PC-3 (cell line): ENCODE results near the gene C5orf47.

ENCODE experiments used
- EZH2 ChIP-seq: fragments of 300-600 bp; sonication (generic); IDR thresholded peaks from one replicate; pipeline ENCODE4 v1.6.1; 2017; ENCODE audit warnings: antibody characterized with exemption, mild to moderate bottlenecking, low read length; ENCODE audit not compliant: unreplicated experiment
- EZH2phosphoT487 ChIP-seq: fragments of 300-600 bp; sonication (generic); IDR thresholded peaks from 2 replicates; pipeline ENCODE4 v1.6.1; 2018; ENCODE audit warnings: mild to moderate bottlenecking, antibody characterized with exemption, low read length, borderline replicate concordance
- TF ChIP-seq, protein P1 (sequence below): fragments of 300-600 bp; sonication (generic); conservative IDR thresholded peaks from 2 replicates; pipeline ENCODE4 v1.5.1; 2017; ENCODE audit warnings: antibody characterized with exemption, low read depth, mild to moderate bottlenecking, low read length

GRCh38 chr5:173984218-173984617, 4.8 kb upstream of the C5orf47 start:
- TF ChIP-seq, protein P1, sequence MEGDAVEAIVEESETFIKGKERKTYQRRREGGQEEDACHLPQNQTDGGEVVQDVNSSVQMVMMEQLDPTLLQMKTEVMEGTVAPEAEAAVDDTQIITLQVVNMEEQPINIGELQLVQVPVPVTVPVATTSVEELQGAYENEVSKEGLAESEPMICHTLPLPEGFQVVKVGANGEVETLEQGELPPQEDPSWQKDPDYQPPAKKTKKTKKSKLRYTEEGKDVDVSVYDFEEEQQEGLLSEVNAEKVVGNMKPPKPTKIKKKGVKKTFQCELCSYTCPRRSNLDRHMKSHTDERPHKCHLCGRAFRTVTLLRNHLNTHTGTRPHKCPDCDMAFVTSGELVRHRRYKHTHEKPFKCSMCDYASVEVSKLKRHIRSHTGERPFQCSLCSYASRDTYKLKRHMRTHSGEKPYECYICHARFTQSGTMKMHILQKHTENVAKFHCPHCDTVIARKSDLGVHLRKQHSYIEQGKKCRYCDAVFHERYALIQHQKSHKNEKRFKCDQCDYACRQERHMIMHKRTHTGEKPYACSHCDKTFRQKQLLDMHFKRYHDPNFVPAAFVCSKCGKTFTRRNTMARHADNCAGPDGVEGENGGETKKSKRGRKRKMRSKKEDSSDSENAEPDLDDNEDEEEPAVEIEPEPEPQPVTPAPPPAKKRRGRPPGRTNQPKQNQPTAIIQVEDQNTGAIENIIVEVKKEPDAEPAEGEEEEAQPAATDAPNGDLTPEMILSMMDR, result peak; percentile 94
- TF ChIP-seq EZH2 (no peak), EZH2phosphoT487 (no peak)
